Amygdala (tissue), 56 donors: ENCODE results near the gene MTRR.

Experiments
- DNase-seq, 56 donors: peaks; one replicate each; lab custom pipeline; 2025; lab: John Stamatoyannopoulos, UW

MTRR gene

GRCh38 chr5:7856855-7857254 is 12.1 kb upstream of the MTRR start:
- peak in 26 of 56 donors; percentile 11 to 71 (median 28) for DNase-seq

GRCh38 chr5:7857361-7857760 is 11.6 kb upstream of the MTRR start:
- DNase-seq, result no peak

DNA sequence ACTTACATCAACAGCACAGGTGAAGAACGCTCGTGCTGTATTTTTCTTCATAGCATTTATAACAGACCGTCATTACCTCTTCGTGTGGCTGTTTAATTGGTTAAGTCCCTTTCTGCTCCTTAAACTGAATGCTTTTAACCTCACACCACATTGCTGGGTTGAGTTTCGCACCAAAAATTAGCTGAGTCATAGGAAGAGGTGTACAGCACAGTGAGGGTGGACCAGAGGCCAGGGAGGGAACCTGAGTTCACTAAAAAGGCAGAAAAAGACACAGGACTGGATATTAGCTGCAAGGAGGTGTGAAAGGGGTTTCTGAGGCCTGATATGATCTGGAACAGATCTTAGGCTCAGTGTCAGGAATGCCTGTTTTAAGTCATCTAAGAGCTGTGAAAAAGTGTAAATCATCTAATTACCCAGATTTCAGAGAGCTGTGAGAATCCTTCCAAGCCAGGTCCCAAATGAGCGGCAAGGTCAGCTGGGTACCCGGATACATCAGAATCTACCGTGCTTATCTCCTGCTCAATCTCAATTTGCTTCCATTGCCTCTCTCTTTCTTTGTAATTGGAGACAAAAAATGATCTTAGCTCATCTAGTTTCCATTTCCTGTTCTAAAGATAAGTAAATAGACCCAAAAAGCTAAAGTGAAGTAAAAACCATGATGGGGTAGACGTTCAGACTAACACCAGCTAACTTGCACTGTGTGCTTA is 10.9 kb upstream of the MTRR start:
- DNase-seq, result no peak

- DNase-seq, result no peak
Measured at GRCh38 chr5:7866196-7866595, 2.8 kb upstream of the MTRR start.

DNA sequence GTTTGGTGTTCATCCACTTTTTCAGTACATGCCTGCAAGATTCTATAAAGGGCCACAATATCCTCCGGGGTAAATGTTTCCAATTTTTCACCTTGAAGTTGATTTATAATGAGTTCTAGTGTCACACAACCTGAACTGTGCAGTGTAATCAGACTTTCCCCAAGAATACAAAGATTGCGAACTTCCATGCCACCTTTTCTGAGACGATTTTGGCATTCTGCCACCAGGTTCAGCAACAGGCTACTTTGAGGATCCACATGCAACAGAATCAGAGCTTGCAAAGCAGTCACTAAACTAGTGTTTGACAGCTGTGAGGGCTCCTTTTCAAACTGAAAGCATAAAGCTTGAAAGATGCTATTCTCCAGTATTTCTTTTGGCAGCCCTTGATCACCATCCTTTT is 1.7 kb upstream of the MTRR start:
- no peak for DNase-seq

DNA sequence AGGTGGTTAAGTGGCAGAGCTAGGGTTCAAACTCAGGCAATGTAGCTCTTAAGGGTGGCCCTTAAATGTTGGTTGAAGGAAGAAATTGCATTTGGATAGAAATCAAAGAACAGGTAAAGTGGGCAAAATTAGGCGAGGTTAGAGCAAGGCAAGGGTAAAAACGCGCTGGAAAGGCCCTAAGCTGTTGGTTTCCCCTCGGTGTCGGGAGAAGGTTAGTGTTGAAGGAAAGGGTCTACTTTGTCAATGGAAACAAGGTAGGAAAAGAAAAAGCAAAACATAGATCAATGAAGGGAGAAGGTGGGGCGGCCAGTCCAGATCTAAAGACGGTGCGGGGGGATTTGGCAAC is 548 bp upstream of the MTRR start:
- DNase-seq, result no peak

DNA sequence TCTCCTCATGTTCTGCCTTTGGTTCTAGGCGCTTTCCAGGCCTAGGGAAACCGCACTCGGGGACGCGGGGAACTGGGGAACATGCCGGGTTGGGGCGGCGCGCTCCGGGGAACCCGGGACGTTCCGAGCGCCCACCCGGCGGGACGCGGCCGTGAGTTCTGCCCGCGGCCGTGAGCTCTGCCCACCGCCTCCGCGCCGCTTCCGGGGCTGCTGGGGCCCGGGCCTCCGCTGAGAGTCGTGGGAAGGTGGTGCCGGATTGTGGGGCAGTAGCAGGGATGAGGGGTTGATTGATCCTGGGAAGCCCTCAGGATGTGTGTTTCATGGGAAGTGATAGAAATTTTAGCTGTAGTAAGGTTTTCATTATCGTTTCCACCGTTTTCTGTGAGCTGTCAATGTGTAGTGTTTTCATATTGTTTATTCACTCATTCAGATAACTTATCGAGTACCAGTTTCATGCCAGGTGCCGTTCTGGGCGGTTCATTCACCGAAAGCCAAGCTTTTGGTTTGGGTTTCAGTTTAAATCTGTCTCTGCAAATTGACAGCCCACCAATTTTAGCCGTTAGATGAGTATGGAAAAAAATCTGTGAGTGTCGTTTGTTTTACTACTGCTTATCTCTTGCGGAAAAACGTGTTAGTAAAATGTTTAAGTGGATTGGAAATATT is 657 bp downstream of the MTRR start:
- no peak for DNase-seq

GRCh38 chr5:7871653-7872052 is 2.7 kb downstream of the MTRR start:
- DNase-seq, result no peak

DNA sequence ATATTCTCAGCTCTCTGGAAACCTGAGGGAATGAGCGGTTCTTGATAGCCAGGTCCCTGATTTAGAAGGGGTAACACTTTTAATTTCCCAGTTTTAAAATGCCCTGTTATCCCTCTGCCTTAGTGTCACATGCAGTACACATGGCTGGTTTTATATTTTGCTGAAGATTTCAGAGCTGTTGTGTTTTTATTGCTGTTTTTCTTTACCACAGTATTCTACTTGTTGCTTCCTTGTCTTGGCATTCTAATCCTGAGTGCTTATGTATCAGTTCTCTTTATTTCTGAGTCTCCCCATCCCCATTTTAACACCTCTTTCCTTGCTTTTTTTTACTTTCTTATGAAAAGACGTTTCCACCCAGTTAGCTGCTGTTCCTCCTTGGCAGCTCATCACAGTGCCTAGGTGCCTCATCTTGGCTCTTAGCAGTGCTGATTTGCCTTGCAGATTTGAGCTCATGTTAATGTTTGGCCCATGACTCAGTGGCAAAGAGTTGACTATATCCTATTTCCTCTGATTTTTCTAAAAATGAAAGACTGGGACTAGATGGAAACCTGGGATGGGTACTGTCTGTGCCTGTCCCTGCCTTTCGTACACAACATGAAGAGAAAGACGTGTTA is 3.7 kb downstream of the MTRR start:
- DNase-seq, result no peak

DNA sequence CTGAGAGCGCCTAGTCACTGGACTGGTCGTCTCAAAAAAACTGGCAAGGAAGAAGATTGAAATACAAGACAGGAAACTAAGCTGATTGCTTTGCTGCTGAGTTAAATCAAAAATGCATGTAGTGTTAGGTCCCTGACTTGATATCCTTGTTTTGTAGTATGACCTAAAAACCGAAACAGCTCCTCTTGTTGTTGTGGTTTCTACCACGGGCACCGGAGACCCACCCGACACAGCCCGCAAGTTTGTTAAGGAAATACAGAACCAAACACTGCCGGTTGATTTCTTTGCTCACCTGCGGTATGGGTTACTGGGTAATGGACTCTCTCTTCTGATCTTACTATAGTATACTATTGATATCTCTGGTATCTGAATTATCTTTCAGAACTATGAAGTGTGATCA is 4.3 kb downstream of the MTRR start:
- no peak for DNase-seq

DNA sequence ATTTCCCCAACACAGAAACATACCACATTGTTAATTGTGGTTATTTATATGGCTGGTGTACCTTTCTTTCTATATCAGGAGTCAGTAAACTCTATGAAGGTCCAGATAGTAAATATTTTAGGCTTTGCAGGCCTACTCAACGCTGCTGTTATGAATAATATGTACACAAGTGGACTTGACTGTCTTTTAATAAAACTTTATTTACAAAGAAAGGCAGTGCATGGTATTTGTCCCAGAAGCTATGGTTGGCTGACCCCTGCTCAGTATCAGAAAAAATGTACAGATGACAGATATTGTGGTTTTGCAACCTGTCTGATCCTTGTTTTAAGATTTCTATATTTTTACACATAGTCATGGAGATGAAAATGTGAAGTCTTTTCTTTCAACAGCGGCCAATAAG is 5.7 kb downstream of the MTRR start:
- DNase-seq, result no peak

DNA sequence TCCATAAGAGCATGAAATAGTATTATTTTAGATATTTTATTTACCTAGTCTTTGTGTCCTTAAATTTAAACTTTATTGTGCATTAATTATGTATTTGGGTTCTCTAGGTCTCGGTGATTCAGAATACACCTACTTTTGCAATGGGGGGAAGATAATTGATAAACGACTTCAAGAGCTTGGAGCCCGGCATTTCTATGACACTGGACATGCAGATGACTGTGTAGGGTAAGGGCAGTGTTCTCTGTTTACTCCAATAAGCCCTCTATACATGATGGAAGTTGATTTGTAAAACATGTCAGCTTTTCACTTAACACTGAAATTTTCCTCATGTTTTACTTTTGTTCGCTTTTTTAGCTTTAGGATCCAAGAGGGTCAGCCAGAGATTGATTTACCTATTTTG is 6.2 kb downstream of the MTRR start:
- DNase-seq, result no peak

DNA sequence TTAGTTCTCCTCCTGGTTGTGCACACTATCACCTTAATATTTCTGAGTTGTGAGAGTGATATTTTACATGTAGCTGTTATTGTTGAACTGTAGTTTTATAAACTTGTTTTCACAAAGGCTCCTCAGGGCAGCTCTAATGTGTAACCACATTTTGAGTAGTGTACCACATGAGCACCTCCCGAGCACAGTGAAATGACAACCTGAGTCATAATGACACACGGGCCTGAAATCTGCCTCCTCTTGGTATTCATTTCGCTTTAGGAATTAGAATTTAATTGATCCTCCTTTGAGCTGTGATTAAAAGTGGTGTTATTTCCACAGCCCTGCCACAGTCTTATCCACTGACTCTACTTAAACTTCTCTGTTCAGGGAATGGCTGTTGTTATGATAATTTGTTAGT is 7.9 kb downstream of the MTRR start:
- DNase-seq, result no peak

- DNase-seq, result no peak
Measured at GRCh38 chr5:7877851-7878250, 8.9 kb downstream of the MTRR start.

- no peak for DNase-seq
Measured at GRCh38 chr5:7878381-7878873, 9.5 kb downstream of the MTRR start.

DNA sequence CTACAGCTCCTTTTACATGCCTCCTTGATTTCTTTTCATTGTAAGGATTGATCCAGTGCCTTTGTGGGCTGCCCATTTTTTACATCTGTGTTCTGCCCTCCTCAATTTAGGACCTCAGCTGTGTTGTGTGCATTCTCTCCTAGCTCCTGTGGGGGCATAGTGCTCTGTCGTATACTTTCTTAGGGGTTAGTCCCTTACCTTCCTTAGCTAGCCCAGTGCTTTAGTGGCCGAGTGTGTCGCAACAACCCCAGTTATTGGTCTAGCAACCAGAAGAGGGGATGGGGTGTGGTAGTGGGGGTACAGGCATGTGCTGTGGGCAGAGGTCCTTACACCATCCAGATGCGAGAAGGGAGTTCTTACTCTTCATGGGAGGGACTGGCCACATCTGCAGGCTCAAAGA is 12.1 kb downstream of the MTRR start:
- no peak for DNase-seq

- peak in 39 of 56 donors; percentile 13 to 87 (median 44) for DNase-seq
Measured at GRCh38 chr5:7881816-7882215, 12.9 kb downstream of the MTRR start.

DNA sequence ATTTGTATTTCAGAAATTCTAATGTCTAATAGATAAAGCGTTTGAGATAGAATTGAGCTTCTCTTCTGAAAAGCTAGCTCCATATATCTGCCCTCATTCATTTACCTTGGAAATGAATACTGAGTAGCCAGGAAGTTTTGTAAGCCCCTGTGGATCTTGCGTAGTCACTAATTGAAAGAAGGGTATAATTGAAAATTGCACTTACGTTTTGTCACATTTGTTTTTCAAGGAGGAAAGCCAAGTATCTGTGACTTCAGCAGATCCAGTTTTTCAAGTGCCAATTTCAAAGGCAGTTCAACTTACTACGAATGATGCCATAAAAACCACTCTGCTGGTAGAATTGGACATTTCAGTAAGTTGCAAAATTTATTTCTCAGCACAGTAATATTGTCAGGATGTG is 14.0 kb downstream of the MTRR start:
- no peak for DNase-seq

DNA sequence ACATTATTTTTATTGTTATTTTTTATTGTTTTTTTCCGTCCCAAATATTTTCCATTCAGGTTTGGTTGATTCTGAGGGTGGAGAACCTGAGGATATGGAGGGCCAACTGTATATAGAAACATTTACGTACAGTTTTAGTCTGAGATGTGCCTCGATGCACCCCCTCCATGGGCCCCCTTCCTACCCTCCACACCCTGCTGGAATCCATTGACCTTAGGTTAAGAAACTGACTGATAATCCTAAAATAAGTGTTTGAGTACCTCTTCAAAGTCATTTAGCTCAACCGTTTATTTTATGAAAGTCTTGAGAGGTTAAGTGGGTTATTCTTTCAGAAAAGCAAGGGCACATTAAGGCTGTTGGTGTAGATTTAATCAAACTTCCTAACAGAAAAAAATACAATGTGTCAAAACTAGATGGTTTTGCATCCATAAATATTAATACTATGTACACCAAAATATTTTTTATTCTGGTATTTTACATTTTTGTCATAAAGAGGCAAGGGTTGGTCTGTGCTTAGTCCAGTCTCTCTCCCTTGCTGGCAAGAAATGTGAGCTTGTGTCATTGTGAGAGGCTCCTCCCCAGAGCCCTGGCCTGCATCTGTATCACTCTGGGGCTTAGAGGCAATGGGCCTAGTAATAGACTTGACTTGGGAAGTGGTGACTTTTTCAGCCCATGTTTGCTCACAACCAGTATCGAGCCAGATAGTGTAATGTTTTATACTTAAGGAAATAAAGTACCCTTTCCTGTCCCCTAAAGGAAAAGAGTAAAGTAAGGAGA is 15.7 kb downstream of the MTRR start:
- peak in 24 of 56 donors; percentile 4 to 70 (median 35) for DNase-seq

GRCh38 chr5:7886849-7887475 is 18.0 kb downstream of the MTRR start:
- peak in 1 of 56 donors; percentile 37 for DNase-seq

GRCh38 chr5:7888901-7889300 is 20.0 kb downstream of the MTRR start:
- DNase-seq, result no peak
